GM21367 (cell line): Measurements from ENCODE around the gene MDM1.

Experiments used
- ATAC-seq: cut with Tn5 transposase; IDR thresholded peaks from one replicate; pipeline ENCODE4 v1.9.1; 2021; ENCODE audit not compliant: unreplicated experiment

Gene MDM1

DNA sequence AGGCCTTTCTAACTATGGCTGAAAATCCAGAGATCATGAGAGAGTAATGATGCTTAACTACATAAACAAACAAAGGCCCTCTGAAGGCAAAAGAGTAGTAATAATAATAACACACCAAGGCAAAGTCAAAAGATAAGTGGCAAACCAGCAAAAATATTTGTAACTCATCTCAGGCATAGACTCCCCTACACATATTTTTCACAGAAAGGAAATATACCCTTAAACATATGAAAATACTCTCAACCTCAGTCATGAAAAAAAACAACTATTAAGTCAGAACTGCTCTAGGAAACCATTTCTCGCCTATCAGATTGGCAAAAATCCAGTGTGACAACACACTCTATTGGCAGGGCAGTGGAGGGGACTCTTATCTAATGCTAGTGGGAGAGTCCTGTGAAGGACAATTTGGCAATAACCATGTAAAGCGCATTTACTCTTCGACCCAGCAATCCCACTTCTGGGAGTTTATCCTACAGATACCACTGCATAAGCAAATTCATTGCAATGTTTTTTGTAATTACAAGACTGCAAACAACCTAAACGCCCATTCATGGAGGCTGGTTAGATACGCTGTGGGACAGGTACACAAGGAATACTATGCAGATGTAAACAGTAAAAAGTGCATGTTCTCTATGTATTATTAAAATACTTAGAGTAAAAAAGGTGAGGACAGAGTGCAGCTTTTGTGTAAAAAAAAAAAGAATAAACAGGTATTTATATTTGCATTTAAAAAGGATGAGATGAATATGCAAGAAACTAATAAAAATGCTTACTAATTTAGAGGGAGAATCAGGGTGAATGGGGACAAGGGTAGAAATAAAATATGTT lies 52.7 kb downstream of the MDM1 start:
- no peak for ATAC-seq

DNA sequence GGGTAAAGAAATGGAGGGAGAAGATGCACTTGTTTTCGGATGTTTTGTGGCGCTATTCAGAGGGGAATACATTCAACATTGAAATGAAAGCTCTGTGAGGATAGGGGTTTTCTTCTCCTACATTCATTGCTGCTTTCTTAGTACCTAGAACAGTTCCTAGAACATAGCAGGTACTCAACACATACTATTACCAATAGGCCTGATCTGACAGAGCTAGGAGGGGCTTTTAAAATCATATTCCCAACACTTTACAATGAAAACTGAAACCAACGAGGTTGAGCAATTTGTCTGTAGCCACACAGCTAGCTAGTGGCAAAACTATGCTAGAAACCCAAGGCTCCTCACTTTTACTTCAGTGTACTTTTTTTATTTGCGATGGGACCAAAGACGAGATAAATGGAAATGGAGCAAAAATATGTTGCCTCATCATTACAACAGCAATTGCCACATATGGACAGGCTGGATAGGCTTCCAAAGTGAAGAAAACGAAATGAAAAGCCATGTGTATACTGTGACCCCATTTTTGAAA lies 55.7 kb downstream of the MDM1 start:
- no peak for ATAC-seq

DNA sequence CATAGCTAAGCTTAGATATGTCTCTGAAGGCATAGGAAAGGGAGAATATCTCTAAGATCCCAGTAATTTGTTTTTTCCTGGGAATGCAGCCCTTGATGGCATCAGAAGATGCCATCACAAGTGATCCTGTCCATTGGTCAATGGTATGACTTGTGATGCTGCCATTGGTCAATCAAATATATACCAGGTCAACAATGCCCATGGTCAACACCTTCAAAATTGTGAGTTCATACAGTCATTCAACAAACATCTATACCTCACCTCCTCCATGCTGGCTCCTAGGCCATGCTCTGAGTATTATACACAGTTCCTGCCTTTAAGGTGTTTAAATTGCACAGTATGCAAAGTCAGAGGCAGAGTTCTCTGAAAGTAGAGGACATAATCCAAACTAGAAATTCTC lies 59.4 kb downstream of the MDM1 start:
- ATAC-seq = no peak

DNA sequence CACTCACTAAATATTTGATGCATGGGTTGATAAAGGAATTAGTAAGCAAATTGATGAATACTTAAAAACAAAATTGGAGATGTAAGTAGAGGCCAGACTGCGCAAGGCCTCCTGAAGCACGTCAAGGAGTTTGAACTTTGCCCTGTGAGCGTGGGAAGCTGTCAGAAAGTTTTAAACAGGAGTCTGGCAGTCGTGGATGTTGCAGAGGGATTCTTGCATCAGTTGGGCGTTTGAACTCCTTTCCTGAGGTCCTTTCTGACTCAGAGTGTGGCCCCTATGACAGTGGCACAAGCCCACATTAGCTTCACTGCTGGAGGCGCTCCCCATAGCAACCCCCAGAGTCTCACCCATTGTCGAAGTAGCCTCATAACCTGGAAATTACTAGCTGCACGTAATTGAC lies 60.8 kb downstream of the MDM1 start:
- ATAC-seq = no peak

DNA sequence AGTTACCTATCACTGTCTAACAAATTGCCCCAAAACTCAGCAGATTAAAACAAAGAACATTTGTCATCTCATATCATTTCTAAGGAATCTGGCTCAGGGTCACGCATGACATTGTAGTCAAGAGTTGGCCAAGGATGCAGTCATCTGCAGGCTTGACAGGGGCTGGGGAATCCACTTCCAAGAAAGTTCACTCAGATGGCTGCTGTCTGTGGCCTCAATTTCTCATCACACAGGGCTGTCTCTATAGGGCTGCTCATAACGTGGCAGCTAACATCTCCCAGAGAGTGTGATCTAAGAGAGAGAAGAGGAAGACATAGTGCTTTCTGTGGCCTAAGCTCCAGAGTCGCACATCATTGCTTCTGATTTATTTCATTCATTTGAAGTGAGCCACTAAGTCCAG lies 61.8 kb downstream of the MDM1 start:
- no peak for ATAC-seq

DNA sequence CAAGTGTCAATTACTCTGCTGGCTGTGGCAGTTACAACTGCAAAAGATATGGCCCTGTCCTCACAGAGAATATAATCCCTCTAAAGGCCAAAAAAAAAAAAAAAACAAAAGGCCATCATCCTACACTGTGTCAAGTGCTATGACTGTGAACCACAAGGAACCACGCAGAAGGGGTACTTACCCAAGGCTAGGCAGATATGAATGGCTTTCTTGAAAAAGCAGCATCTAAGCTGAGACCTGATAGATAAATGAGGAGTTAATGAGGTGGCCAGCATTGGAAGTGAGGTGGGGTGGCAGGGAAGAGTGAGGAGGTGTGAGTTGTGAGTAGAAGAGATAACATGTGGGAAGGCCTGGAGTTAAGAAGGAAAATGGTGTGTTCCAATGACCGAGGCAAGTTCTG lies 62.4 kb downstream of the MDM1 start:
- no peak for ATAC-seq

DNA sequence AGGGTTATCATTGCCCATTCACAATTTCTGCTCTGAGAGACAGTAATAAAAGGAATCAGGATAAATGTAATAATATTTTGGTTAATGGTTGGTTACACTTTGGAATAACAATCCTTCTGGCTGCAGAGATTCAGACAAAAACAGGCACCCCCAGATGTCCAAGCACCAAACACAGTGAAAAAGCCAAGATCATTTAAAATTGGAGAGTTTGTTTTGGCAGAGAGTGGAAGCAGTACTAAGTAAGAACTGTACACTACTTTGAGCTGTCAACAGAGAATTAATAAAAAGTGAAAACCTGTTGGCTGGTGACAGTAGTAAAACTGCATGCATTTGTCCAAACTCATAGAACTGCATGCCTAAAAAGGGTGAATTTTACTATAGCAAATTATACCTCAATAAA lies 63.2 kb downstream of the MDM1 start:
- ATAC-seq = no peak

DNA sequence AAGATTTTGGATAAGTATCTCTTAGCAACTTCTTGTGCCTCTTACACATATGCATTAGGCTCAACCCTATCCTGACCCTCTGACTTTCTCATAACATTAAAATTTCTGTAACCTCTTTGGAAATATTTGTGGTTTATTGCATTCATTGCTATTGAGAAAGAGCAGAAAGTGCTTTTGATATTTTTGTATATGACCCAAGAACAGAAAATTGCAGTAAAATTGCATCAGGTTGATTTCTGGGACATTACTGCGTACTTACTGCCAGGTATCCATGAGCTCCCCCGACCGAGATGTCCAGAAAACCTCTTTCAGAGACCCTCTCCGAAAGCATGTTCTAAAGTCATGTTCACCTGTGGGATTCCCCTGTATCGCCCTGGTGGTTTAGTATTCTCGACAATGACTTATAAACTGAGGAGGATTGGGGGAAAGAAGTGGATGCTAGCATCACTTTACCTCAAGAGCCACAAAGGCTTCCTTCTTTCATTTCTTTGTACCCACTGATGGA lies 64.2 kb downstream of the MDM1 start:
- no peak for ATAC-seq

DNA sequence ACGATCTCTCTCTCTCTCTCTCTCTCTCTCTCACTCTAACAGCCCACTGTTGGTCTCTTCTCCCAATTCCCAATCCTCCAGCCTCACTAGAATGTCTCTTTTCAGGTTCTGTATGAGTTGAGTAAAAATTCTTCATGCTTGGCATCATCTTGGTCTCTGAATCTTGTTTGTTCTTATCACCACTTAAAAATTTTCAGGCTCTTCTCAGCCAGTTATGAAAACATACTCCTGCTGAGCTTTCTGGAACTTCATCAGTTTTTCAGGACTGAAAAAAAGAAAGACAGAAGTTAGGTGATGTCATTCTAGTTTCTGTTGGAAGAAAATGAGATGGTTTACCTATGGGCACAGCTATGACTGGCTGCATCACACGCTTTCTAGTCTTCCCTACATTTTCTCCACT lies 67.3 kb downstream of the MDM1 start:
- ATAC-seq = no peak

DNA sequence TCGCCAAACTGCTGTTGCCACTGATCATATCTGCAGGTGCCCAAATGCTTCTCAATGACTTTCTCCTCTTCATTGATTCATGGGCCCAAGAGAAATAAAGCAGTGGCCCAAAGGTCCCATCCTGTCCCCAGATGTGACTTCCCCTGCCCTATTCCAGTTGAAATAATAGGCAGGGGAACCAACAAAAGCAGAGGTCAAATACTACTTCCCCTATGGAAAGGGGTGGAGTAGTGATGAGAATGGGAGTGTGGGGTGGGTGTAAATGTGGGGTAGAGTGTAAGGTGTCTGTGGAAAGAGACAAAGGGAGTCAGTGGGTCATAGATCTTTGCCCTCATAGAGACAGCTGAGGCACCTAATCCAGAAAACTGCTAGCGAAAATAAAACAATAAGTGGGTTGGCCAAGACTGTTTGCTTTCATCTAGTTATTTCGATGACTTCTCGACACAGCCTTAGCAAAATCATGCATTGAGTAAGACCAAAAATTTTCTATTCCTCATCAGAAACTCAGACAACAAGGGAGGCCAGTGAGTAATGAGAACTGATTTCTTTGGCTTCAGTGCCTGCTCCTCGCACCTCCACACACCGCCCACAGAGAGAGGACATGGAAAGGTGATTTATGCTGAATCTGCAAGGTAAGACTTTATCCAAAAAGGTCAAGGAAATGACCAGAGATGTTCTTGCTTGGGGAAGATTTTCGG lies 67.9 kb downstream of the MDM1 start:
- no peak for ATAC-seq

DNA sequence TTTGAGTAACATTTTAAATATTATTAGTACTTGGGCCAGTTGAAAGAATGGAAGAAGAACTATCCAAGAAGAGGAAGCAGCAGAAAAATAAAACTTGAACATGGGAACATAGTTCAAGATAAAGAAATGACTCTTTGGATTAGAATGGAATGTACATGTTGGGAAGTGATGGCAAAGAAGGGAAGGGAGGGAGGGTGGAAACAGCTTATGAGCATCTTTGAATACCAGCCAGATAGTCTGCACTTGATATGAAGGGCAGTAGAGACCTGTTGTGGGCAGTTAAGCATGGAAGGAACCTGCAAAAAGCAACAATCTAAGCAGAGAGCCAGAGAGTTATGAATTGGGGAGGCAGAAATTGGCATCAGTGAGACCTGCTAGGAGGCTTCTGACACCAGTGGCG lies 68.8 kb downstream of the MDM1 start:
- no peak for ATAC-seq

DNA sequence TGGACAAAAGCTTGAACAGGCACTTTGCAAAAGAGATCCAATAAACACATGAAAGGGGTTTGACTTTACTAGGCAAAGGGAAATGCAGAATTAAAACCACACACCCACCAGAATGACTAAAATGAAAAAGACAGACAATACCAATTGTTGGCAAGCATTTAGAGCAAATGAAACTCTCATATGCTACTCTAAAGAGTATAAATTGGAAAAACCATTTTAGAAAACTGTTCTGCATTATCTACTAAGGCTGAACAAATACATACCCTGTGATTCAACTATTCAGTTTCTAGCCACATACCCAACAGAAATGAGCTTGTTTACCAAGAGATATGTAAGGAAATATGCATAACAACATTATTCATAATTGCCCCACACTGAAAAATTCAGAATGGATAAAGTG lies 70.3 kb downstream of the MDM1 start:
- ATAC-seq = no peak

DNA sequence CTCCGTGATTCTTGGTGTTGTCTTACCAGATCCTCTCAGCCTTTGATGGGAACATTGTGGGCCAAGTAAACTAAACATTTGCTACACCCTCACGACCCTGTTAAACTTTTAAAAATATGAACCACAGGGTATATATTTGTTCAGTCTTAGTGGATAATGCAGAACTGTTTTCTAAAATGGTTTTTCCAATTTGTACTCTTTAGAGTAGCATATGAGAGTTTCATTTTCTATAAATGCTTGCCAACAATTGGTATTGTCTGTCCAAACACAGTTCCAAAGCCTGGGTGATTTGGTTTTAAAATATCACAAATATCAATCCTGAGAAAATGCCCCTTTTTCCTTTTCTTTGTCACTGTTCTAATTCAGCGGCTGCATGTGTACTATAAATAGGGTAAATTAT lies 72.0 kb downstream of the MDM1 start:
- ATAC-seq = no peak

DNA sequence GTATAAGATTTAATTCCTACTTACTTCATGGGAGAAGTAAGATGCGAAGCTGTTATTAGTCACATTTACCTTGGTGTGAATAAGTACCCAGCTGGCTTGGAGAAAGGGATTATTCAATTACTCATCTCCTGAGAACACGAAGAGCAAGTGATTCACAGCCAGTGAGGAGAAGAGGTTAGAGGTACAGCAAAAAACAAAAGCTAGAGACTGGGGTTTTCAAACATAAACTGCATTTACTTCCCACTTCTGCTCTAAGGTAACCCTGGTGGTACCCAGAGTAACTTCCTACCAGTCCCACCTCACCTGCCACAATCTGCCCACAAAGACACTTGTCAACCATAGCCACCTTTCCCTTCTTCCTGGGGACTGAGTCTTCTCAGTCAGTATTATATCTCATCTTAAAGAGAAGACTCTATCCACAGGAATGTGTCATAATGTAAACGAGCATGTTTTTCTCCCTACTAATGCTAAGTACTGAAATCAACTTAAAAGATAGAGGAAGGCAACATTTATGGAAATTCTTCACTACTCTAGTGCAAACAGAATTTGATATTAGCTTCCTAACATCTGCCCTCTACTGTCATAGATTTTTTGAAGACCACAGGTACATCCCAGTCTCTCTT lies 72.7 kb downstream of the MDM1 start:
- ATAC-seq = no peak

DNA sequence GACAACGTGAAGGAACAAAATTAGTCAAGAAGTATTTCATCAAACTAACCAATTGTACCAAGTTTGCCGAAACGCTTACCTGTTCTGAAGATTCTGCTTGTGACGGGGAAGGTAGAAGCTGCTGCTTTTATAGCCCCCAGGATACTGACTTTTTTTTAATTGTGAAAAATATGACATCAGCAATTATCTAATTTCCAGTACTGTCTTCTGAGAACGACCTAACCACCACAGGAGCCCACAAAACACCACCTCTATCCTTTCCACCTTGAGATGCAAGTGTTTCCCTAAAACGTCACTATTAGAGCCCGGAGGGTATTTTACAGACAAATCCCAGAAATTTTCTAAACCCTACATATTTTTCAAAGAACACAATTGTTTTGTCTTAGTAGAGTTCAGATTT lies 78.7 kb downstream of the MDM1 start, which contains the start of gene IL22:
TSS of gene IL22 (minus strand) at position 101 of the 400 bp plus-strand sequence. CDS start 156 bp downstream, outside the sequence.
- ATAC-seq = no peak

DNA sequence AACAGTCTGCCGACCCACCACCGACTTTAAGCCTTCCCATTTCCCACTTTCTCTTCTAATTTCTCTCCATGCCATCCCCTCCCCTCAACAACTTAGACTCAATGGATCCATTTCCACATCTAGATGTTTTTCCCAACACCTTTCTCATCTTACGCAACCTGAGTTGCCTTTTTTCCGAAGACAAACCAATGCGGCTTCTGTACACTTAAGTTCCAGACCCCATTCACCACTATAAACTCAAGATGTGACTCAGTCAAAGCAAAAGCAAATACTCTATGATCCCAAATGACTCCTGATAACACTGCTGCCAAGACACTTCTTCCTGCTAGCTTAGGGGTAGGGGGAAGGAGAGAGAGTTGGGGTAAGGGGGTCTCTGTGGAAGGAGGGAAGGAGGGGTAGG lies 80.1 kb downstream of the MDM1 start:
- no peak for ATAC-seq

DNA sequence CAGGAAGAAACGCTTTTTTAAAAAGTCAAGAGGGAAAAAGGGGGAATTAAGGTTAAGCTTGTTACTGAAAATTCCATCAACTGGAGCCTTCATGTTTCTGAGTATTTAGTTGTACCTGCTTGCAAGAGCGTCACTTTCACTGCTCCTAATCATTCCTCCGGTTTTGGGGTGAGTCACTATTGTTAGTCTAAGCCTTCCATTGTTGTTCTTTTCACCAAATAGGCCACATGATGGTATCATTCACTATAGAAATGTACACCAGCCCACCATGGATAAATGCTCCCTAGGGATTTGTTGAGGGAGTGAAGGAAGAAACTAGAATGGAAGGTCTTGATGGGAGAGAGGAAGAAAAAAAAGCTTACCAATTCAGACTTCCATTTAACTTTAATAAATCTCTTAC lies 81.7 kb downstream of the MDM1 start:
- ATAC-seq = no peak

DNA sequence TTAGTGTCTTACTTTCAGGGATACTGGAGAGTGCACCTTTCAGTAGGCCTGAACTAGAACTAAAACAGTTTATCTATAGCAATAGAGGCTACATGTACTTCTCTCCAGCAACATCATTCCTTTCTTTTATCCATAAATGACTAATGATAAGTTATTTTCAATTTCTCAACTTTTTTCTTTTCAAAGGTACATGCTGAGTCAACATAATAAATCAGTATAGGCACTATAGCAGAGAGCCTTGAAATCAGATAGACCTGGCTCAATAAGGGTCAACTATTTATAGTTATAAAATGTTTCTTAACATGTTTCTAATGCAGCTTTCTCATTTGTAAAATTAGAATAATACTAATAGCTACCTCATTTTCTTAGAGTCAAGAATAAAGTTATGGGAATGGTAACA lies 84.4 kb downstream of the MDM1 start:
- no peak for ATAC-seq

DNA sequence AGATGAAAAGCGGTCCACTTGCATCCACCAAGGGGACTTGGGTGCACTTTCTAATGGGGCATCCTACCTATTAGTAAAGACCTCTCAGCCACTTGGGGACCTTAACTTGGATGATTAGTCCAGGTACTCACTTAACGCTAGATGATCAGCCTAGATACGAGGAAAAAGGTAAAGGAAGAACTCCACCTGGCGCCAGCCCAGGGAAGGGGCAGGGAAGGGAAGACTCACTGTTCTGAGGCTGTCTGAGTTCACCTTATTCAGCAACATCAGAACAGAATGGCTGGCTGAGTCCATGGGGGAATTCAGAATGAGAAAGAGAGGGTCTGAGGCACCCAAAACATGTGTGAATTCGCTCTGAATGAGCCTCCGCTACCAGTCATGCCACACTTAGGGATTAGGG lies 85.8 kb downstream of the MDM1 start:
- ATAC-seq = no peak

DNA sequence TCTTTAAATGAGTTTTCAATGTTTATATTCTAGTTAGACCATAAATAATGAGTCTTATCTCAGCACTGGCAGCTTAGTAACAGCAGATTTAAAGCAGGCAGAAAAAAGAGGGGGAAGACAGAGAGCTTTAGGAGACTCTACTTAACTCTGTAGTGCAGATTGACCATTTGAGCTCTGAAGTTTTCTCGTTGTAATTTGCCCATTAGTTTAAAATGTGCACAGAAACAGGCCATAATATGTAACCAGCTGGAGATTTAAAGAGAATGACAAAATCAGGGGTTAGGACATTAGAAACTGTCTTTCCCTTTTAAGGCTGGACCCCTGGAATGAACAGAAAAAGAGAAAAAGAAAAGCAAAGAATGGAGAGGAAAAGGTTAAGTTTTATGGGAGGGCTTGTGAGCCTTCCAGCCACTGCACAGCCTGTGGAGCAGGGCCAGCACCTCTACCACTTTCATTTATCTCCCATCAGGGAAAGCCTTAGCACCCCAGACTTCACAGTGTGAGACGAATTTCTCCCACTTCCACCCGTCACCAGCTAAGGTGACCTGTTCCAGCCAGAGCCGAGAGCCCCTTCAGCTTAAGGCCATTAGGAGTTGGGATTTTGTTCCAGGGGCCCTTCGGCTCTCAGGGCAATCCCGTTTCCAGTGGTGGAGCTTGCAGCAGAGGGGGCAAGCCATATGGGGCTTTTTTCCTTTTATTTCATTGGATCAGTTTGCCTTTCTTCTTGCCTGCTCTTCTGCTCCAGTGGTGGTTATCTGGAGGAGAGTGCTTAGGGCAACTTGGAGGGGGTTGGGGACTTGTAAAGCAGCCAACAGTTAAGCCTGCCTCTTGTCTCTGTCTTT lies 86.8 kb downstream of the MDM1 start:
- no peak for ATAC-seq
